ENCODE data around the gene ANKRA2.
"Not testable (repeated sequence)": the region's sequence is repeated elsewhere in the genome, so short reads cannot be mapped to it uniquely, and the experiment has no call there.

Gene ANKRA2

DNA sequence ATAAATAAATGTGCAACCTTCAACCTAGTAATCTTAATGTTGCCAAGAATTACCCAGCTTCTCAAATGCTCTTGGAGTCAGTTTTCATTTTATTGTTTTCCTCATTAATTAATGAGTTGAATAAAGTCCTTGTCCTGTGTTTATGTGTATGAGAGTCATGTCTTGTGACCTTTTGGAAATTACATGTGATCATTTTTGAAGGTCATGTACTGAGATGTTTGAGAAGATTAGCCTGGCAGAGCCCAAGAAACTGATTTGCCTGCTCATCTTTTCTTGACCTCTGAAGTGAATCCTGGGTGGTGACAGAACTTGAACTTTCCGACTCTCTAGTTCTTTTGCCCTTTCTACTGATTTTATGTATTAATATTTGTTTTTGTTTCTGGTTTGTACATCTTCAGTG, 15.4 kb downstream of the ANKRA2 start:
- DNase-seq (ENCODE audit: low spot score): no peak

DNA sequence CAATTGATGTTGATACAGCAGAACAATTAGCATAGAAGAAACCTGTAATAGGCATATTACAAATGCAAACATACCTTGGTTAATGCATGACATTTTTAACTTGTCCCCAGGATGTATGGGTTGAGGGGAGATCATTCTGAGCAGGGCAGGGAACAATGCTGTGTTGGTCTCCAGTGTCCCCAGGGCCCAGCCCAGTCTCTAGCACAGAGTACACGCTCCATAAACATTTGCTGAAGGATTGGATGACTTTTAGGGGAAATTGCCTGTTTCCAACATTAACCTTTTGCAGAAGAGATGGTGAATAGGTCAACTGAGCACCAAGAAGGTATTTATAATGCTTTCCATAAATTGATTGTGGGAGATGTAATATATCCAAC, 20.0 kb downstream of the ANKRA2 start:
- no peak for DNase-seq (ENCODE audit: low spot score)

DNA sequence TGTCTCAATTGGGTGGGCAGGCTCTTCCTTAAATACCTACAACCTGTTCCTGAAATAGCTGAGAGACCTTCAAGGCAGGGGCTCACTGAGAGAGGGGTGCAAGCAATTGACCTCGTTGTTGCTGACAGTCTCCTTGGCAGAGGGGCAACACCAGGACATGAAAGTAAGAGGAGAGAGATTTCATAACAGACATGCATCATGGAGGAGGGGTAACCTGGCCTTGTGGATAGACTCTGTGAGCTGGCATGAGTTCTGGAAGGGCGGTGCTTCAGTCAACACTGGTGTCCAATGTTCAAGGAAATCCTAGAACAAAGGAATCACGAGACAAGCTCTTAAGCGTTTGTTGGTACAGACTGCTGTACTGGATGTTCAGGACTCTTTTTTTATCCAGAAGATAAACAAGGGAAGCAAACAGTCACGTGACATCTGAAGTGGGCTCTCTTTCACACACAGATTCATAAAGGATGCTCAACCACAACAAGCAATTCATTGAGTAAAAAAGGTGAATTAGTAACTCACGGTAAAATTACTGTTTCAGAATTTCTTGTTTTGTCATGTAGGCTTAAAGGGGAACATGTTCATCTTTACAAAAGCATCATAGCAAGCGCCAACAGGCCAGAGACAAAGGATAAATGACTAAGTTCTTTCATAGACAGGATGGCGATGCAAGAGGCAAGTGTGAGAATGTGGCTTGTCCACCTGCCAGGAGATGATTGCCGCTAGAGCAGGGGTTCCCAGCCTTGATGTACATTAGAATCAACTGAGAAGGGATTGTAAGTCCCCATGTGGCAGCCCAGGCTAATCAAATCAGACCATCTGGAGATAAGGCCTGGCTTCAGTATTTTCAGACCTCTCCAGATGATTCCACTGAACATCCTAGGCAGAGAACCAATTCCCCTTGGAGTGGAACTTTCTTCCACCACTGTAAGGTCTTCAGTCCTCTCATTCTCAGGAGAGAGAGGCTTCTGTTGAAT, 20.7 kb downstream of the ANKRA2 start:
- DNase-seq (ENCODE audit: low spot score): no peak

DNA sequence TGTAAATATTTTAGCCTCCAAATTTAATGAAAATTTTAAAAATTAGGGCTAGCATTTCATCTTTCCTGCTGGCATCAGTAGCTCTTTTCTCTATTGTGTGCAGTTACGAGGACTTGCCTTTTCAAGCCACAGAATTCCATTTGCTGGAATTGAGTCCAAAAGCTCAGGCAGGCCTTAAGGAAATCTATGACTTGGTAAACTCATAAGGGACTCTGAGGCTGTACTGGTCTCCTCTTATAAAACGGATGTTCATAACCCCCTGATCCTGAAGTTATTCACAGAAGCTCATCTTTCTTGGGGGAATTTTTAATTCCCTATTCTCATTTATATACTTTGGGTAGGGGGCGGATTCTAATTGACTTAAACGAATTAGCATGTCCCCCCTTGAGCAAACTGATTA, 23.4 kb downstream of the ANKRA2 start:
- DNase-seq (ENCODE audit: low spot score): no peak

DNA sequence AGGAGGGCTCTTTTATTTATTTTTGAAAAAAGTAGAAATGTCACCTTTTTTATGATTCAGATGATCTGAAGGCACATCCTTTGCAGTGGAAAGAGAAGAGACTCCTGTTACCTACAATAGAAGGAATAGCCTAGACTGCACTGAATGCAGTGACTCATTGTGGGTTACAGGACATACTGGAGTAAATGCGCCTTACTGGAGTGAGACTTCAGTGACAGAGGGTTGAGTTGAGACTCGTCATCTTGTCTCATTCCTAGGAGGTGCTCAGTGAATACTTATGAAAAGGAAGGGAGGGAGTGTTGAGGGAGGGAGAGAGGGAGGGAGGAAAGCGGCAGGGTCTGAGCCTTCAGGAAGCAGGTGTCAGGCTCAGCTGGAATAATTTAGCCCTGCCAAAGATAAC, 25.2 kb downstream of the ANKRA2 start:
- peak; percentile 19 for DNase-seq (ENCODE audit: low spot score)

DNA sequence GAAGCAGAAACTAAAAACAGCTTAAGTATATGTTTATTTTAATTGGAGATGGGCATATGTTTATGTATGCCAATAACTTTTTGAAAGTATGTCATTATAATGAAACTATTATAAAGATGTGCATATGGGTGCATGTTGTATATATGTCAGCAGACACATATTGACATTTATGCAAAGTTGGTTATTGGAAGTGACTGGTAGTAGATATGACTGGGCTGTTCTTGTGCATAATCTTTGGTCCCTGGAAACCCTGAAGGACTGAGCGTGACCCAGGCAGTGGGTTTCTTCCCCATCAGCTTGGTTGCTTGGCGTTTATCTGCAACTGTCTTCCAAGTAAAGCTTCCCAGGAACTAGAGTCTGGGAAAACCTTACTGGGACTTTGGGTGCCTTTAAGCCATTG, 25.7 kb downstream of the ANKRA2 start:
- DNase-seq (ENCODE audit: low spot score): no peak

DNA sequence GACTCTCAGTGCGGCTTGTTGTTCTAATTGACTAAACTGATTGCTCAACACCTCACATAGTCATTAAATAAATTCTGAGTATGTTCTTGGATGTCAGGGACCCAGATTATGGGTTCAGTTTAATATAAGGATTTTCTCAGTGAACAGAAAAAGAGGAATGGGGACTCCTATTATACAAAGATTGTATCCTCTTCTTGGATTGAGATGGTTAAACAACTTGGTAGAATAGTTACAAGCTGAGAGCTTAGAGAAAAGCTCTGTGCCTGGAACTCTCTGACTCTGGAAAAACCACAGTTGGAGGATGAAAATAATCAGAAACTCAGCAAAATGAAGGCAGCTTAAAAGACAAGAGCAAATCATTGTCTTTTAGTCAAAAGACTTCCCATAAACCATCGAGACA, 30.5 kb downstream of the ANKRA2 start:
- DNase-seq (ENCODE audit: low spot score): no peak

DNA sequence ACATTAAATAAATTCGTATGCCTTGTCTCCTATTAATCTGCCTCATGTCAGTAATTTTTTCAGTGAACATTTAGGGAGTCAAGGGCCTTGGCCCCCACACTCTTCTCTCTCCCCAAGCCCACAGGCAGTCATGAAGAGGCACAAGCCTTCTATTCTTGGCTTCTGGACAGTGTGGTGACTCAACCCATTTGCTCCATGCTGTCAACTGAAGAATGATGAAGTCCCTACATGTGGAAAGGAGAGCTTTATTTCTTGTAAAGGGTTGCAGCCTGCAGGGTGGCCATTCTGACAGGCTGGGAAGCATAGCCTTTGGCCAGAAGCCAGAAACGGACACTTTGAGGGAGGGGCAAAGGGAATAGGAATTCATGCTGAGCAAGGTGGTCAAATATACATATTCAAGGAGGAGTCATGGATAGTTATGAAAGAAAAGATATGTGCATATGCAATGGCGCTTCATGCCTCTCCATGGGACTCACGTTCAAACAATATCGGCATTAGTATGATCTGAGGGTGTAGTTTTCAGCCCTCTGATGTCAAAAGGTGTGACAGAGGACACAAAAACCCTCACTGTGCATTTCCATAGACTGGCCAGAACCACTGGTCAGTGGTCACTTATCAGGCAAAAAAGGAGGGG, 31.3 kb downstream of the ANKRA2 start:
- no peak for DNase-seq (ENCODE audit: low spot score)

DNA sequence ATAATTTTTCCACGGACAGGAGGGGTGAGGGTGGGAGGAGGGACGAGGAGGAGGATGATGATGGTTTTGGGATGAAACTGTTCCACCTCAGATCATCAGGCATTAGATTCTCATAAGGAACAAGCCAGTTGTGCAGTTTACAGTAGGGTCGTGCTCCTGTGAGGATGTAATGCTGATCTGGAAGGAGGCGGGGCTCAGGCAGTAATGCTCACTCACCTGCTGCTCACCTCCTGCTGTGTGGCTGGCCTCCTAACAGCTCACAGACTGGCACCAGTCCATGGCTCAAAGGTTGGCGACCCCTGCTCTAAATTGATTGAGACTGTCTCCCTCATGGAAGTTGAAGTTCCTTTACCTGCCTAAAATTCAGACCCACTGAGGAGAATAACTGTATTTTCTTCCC, 33.2 kb downstream of the ANKRA2 start:
- no peak for DNase-seq (ENCODE audit: low spot score)

DNA sequence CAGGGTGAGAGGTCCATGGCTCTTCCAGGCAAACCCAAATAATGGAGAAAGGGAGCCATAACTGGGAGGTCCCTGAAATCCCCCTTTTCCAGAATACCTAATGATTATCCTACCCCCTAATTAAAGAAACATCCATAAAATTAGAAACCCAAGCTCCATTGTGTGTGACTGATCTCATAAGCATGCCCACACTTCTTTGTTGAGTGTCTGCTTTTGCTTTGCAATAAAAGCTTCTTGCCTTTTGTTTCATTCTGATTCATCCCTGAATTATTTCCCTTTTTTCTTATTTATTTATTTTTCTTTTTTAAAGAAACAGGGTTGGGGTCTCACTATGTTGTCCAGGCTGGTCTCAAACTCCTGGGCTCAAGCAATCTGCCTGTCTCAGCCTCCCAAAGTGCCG, 34.1 kb downstream of the ANKRA2 start:
- no peak for DNase-seq (ENCODE audit: low spot score)

DNA sequence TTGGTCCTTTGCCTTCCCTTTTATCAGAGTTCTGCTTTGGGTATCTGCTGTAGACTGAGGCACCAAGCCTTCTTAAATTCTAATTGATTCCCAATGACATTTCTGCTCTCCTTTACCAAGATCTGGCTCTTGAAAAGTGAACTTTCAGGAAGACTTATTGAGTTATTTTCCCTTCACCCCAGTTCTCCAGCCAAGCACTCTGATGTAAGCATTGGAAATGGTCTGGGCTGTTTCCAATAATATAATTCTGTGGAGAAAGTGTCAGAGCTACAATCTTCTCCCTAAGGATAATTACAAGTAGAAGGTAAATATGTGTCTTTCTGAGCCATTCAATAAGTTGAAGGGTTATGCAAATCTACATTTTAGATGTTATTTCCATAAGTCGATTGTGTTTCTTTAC, 36.4 kb downstream of the ANKRA2 start:
- DNase-seq (ENCODE audit: low spot score): no peak

DNA sequence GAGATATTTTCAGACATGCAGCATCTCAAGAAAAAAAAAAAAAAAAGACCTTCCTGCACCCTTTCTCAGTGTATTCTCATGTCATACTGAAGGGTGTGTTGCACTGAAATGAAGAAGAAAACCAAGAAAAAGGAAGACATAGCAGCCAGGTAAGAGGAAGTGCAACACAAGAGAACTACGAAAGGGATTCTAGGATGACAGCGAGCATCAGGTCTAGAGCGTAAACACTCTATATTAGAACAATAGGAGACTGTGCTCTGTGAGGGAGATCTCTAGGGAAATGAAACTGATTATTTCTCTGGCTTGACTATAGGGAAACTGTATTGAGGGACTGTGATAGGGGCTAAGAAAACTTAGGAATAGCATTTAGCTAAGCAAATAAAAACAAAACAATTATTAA, 37.2 kb downstream of the ANKRA2 start:
- no peak for DNase-seq (ENCODE audit: low spot score)

DNA sequence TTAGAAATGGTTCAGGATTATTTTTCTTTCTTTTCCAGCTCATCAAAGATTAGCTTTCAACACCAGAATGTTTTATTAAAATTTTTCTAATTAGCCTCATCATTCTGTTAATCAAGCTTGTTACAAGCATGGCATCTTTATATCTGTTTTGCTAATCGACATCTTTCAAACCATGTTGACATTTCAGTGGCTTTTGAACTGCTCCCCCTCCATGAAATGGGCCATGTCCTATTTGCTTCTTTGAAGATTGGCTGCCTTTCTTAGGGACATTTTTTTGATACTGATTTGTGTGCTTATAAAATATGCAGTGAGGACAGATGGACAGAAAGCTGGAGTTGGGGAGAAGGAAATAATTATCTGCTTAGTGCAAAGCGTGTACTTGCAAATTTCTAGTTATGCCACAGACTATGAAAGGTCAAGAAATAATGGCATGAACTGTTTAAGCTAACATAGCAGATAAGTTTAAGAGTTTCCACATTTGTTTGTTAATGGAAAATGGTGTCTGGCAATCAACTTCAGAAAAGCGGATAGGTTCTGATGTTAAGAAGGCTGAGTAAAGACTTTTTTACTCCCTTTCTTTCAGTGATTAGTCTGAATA, 39.7 kb downstream of the ANKRA2 start:
- no peak for DNase-seq (ENCODE audit: low spot score)

DNA sequence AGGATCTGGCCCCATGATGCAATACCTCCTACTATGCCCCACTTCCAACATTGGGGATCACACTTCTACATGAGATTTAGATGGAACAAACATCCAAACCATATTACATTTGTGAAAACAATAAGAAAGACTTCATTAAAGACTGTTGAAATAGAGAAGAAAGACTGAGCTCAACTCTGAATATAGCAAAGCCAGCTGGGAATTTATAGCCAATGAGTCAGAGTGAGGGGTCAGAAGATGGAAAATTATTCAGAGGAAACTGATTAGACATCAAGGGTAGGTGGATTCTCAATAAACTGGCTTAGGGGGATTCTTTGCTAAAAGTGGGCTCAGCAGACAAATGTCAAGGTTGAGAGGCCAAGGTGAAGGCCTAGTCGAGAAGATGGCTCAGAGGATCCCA, 41.6 kb downstream of the ANKRA2 start:
- no peak for DNase-seq (ENCODE audit: low spot score)

DNA sequence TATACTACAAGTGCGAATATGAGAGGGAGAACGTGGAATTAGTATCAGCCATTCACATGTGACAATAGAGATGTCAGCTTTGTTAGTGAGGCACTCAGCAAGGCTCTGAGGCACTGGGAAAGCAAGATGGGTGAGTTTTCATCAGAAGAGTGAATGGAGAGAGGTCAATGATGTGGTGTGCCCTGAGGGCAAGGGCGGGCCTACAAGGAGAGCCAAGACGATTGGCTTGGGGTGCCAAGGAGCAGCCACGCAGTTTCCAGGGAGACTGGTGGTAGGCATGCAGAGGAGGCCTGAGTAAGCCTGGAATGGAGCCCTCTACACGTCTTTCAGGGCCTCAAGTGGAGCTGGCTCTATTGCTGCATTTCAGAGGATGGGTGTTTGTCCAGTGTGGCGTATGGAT, 42.5 kb downstream of the ANKRA2 start:
- DNase-seq (ENCODE audit: low spot score): no peak

DNA sequence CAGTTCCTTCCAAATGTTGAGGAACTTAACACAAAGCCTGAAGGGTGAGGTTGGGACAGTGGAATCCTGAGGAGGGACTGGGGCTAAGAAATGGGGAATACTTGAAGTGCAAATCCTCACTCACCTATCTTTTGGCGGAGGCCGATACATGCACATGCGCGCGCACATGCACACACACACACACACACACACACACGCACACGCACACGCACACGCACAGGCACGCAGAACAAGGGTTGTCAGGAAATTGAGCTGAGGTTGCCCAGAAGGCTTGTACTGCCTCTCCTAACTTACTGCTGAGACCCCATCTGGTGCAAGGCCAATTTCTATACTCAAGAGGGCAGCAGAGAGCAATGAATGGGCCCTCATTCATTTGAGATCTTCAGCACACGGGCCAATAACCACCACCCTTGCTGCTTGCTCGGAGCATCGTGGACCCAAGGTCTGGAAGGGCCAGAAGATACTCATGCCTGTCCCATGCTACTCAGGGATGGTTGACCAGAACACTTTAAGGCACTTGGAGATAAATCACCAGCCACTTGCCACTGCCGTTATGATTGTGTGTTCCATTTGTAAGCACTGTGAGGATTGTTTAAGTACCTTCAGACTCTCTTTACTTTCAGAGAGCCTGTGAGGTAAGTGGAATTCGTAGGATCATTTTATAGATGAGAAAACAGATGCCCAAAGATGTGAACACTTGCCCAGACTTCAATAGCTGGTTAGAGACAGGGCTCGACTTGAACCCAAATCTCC, 45.7 kb downstream of the ANKRA2 start:
- peak; percentile 67 for DNase-seq (ENCODE audit: low spot score)

DNA sequence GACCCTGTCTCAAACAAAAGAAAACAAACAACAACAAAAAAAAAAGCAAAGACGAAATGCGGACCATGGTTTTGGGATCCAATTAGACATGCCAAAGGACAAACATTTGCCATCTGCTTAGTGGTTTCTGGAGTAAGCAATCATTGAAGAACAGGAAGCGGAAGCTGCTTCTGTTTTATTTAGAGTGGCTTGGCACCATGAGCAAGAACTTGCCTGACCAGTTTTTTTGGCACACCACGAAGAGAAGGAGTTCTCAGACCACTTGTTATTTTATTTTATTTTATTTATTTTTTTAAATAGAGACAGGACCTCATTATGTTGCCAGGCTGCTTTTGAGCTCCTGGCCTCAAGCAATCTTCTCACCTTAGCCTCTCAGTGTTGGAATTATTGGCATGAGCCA, 50.2 kb downstream of the ANKRA2 start:
- DNase-seq (ENCODE audit: low spot score): no peak

DNA sequence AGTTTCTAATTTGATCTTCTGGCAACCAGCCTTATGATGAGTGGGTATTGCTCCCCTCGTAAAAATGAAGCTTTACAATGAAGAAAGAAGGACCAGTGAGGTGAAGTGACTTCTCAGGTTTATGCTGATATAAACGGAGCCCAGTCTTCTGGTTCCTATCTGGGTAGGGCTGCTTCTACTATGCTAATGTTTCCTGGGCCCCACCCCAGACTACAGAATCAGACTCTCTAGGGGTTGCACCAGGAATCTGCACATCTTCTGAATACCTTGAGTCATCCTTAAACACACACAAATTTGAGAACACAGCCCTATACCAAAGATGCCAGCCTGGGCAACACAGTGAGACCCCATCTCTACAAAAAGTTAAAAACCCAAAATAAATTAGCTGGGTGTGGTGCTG, 51.0 kb downstream of the ANKRA2 start:
- no peak for DNase-seq (ENCODE audit: low spot score)

DNA sequence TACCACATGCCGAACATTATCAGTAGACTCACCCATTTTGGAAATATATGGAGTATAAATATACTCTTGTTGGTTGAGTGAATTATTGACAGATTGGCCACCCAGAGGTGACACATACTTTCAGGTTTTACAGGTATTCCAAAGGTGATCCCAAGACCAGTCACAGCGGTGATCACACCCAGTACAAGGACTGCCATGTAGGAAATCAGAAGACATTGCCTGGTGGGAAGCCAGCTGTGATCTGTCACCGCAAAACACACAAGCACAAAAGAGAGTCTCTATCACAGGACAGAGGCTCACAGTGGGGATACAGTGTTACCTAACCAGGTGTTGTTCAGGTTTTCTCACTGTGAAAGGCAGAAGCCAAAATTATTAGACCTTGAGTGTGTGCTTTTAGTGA, 51.4 kb downstream of the ANKRA2 start:
- no peak for DNase-seq (ENCODE audit: low spot score)

DNA sequence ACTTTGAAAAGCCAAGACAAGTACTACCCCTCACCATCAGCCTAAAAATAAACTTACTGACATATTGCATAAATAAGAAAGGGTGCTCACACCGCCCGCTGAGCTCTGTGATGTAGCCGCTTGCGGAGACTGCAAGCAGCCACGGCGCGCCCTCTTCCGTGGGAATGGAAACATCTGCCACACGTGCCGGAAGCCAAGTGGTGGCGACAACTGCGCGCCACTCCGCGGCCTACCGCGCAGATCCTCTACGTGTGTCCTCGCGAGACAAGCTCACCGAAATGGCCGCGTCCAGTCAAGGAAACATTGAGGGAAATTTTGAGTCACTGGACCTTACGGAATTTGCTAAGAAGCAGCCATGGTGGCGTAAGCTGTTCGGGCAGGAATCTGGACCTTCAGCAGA, 56.9 kb downstream of the ANKRA2 start:
- not testable (repeated sequence) for DNase-seq (ENCODE audit: low spot score)

DNA sequence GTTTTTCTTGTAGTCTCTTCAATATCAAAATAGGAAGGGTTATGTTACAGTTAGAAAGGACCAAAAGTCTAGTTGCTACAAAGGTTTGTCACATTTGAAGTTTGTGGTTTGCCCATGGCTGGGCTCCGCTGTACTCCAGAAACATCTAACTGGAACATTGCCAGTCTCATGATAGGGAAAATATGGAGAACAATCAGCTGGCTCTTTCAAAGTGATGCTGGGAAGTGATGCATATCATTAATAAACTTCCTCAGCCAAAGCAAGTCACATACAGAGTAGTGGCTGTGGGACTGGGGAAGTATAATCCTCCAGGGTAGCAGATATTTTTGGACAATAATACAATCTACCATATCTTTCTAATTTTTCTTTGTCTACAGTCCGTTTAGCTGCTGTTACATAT, 58.4 kb downstream of the ANKRA2 start:
- no peak for DNase-seq (ENCODE audit: low spot score)

DNA sequence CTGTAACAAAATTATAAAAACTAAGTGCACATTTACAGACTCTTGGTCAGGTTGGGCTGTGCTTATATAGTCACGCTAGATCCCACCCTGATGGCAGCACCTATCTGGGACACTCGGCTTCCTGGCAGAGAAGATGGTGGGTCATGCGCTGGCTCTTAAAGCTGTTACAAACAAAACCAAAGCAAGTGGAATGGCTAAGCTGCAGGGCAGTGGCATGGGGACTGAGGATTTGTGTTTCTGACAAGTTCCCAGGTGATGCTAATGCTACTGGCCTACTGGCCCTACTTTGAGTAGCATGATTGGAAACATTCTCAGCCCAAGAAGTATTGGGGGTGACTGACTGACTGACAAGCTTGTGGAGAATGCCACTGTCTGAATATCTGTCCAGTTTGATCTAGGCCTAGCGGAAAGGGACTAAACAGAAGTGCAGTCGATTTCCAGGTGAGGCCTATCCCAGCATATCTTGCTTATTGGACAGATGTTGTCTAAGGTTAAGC, 58.9 kb downstream of the ANKRA2 start:
- no peak for DNase-seq (ENCODE audit: low spot score)

Measured in SW480 (cell line).